MM.1S (cell line): ENCODE data around the gene USP5.

ENCODE experiments used
- CTCF ChIP-seq: fragments of 300-600 bp; sonication (generic); IDR thresholded peaks from 2 replicates; pipeline ENCODE4 v1.5.1; 2016; ENCODE audit warnings: antibody characterized with exemption, low read length, mixed read lengths
- EZH2 ChIP-seq: fragments of 300-600 bp; sonication (generic); optimal IDR thresholded peaks from 2 replicates; pipeline ENCODE3; 2017; ENCODE audit warnings: low read depth, mild to moderate bottlenecking, antibody characterized with exemption, low read length, mixed read lengths

GRCh38 chr12:6866920-6867412 is 15.0 kb downstream of the USP5 start:
- TF ChIP-seq CTCF (no peak), EZH2 (no peak)
